CD4-positive, CD25-positive, alpha-beta regulatory T cell (primary cell): ENCODE results near the gene UNC13A. TPM values are rescaled to one million over a fixed set of nuclear protein-coding genes. Genes with fewer than 3 reads are reported as not detected.
A peak's percentile ranks its signal among the peaks of the same experiment; 100 is the strongest.

Experiments
- ATAC-seq, 2 donors: fragments of 150-1000 bp; cut with Tn5 transposase; one replicate each; pipeline ENCODE4 v1.10.0; 2021; ENCODE audit warnings: low read depth in 2 of 2, moderate number of reproducible peaks in 2 of 2, moderate library complexity in 1 of 2
- DNase-seq, 3 donors: peaks; one replicate each; pipeline versions ENCODE4 v3.0.0 to v3.0.0-alpha.2; 2012 to 2022; ENCODE audit warnings: mixed read lengths in 1 of 3
- H3K27ac ChIP-seq: one replicate; pipeline ENCODE4 v1.7.0; 2013; ENCODE audit warnings: mild to moderate bottlenecking, low read length; ENCODE audit not compliant: insufficient read depth, poor library complexity, severe bottlenecking
- H3K27me3 ChIP-seq: one replicate; pipeline ENCODE4 v1.7.0; 2013; ENCODE audit warnings: low read length; ENCODE audit not compliant: control insufficient read depth, insufficient read depth
- H3K36me3 ChIP-seq: one replicate; pipeline ENCODE4 v1.7.0; 2013; ENCODE audit warnings: mild to moderate bottlenecking, low read length, moderate library complexity; ENCODE audit not compliant: control insufficient read depth, insufficient read depth
- H3K4me1 ChIP-seq: 2 replicates; pipeline ENCODE4 v1.7.0; 2013; ENCODE audit warnings: mild to moderate bottlenecking, low read length; ENCODE audit not compliant: insufficient read depth, control insufficient read depth, poor library complexity, severe bottlenecking
- H3K4me3 ChIP-seq: one replicate; pipeline ENCODE4 v1.7.0; 2013; ENCODE audit warnings: low read depth, mild to moderate bottlenecking, low read length, moderate library complexity
- H3K9me3 ChIP-seq, 2 experiments: 1 replicate in 1 of 2; 2 replicates in 1 of 2; pipeline ENCODE4 v1.7.0; 2013; ENCODE audit warnings: low read length in 2 of 2, mild to moderate bottlenecking in 1 of 2, moderate library complexity in 1 of 2; ENCODE audit not compliant: control insufficient read depth in 2 of 2
- H3K27ac Mint-ChIP-seq, 3 donors: one replicate each; pipeline ENCODE4 v1.8.0; 2020 to 2022; ENCODE audit warnings: mild to moderate bottlenecking in 3 of 3, mixed read lengths in 3 of 3, moderate library complexity in 2 of 3
- H3K27me3 Mint-ChIP-seq: one replicate; pipeline ENCODE4 v1.8.0; 2022; ENCODE audit warnings: mild to moderate bottlenecking, mixed read lengths
- H3K36me3 Mint-ChIP-seq: one replicate; pipeline ENCODE4 v1.8.0; 2020; ENCODE audit warnings: mixed read lengths
- H3K4me1 Mint-ChIP-seq, 4 donors: one replicate each; pipeline ENCODE4 v1.8.0; 2020 to 2022; ENCODE audit warnings: mixed read lengths in 4 of 4, mild to moderate bottlenecking in 1 of 4
- H3K4me3 Mint-ChIP-seq, 4 donors: one replicate each; pipeline ENCODE4 v1.8.0; 2020 to 2022; ENCODE audit warnings: mild to moderate bottlenecking in 4 of 4, mixed read lengths in 4 of 4, moderate library complexity in 3 of 4
- H3K9me3 Mint-ChIP-seq, 7 donors: one replicate each; pipeline ENCODE4 v1.8.0; 2020 to 2022; ENCODE audit warnings: mixed read lengths in 7 of 7, mild to moderate bottlenecking in 3 of 7, moderate library complexity in 2 of 7
- polyA plus RNA-seq, 4 donors: library from polyadenylated mRNA; unstranded; fragments of 300-500 nt; fragmentation: Illumina TruSeq; gene quantifications; one replicate each; pipeline ENCODE4 v1.2.3, GENCODE V29; 2021
- total RNA-seq: library from RNA; stranded (reverse); gene quantifications from one replicate; pipeline ENCODE4 v1.2.3, GENCODE V29; 2022

UNC13A gene
- total and polyA plus RNA-seq, 5 donors from 2014 or later, result not detected

DNA sequence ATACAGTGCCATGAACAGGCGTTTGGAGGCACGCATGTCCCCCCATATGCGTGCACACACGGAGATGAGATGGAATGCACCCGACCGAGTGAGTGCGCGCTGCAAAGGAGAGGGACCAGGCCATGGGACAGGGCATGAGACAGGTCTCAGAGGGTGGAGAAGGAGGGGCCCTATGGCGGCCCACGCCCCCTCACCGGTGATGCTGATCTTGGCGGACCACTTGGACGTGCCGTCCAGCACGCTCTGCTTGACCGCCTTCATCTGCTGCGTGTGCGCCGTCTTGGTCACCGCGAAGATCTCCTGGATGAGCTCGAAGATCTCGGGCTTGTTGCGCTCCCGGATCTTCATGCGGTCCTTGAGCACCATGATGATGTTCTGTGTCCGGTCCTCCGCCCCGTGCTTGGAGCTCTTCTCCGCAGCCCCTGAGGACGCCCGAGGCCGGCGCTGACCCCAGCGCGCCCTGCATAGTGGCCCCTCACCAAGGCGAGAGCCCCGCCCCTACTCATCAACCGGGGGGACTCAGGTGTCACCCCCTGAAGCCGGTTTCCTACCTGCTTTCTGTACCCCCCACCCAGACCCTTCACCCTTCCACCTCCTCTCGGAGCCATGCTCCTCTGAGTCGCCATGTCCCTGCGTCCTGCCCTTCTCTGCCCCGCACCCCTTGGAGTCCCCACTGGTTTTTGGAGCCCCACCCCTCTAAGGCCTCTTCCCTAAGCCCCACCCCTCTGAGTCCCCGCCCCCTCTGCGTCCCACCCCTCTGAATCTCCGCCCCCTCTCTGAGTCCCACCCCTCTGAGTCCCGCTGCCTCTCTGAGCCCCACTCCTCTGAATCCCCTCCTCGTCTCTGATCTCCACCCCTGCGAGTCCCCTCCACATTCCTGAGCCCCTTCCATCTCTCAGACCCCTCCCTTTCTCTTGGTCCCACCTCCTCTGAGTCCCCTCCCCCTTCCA lies 40.8 kb downstream of the UNC13A start:
- no peak overlapping the region for H3K27ac ChIP-seq
- no peaks in the 10 kb centered on the region for H3K4me1 Mint-ChIP-seq
- H3K9me3 Mint-ChIP-seq, result peaks cover 0 to 1% (median 0%) of the 10 kb centered on the region in 7 donors
- peaks cover 5% of the 10 kb centered on the region for H3K27me3 Mint-ChIP-seq
- H3K4me3 ChIP-seq, result no peak overlapping the region
- no peaks in the 10 kb centered on the region for H3K4me1 ChIP-seq
- ATAC-seq, result no peak
- H3K27me3 ChIP-seq, result no peaks in the 10 kb centered on the region
- no peak for DNase-seq
- H3K4me3 Mint-ChIP-seq, result no peak overlapping the region
- H3K9me3 ChIP-seq, result no peaks in the 10 kb centered on the region
- no peaks in the 10 kb centered on the region for H3K36me3 ChIP-seq
- peak overlapping the region in 1 of 3 donors; percentile 45 for H3K27ac Mint-ChIP-seq
- H3K36me3 Mint-ChIP-seq, result no peaks in the 10 kb centered on the region

DNA sequence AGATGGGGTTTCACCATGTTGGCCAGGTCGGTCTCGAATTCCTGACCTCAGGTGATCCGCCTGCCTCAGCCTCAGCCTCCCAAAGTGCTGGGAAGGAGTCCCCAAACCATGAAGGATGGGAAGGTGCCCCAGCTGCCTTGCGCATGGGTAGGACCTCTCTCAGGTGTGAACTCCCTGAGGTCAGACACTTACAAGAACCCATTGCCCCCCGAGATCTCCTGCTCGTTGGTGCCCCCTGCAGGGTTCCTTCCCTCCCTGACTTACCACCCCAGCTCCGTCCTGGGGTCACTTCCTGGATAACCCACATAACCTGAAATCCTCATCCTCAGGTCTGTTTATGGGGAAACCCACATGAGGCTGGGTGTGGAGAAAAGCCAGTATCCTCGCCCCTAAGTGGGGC lies 41.7 kb downstream of the UNC13A start:
- Mint-ChIP-seq H3K27me3 (peaks cover 5% of the 10 kb centered on the region), H3K9me3 (peaks cover 0 to 1% (median 0%) of the 10 kb centered on the region in 7 donors), H3K36me3 (no peaks in the 10 kb centered on the region)

GRCh38 chr19:17645339-17645963 lies 42.7 kb downstream of the UNC13A start:
- Mint-ChIP-seq H3K4me1 (no peaks in the 10 kb centered on the region), H3K27ac (no peak overlapping the region), H3K4me3 (no peak overlapping the region), H3K9me3 (no peaks in the 10 kb centered on the region), H3K27me3 (peaks cover 5% of the 10 kb centered on the region), H3K36me3 (no peaks in the 10 kb centered on the region)
- H3K36me3 ChIP-seq, result no peaks in the 10 kb centered on the region
- DNase-seq, result no peak
- no peaks in the 10 kb centered on the region for H3K4me1 ChIP-seq
- H3K27ac ChIP-seq, result no peak overlapping the region
- H3K9me3 ChIP-seq, result no peaks in the 10 kb centered on the region
- H3K27me3 ChIP-seq, result no peaks in the 10 kb centered on the region
- no peak overlapping the region for H3K4me3 ChIP-seq
- no peak for ATAC-seq

More for the DNA sequence above, 41.7 kb downstream of the UNC13A start:
- no peak overlapping the region for H3K4me3 ChIP-seq
- H3K27ac Mint-ChIP-seq, result no peak overlapping the region
- H3K27ac ChIP-seq, result no peak overlapping the region
- ATAC-seq (no peak), DNase-seq (no peak)
- H3K36me3 ChIP-seq, result no peaks in the 10 kb centered on the region
- H3K9me3 ChIP-seq, result no peaks in the 10 kb centered on the region
- no peaks in the 10 kb centered on the region for H3K4me1 Mint-ChIP-seq
- no peaks in the 10 kb centered on the region for H3K4me1 ChIP-seq
- H3K4me3 Mint-ChIP-seq, result no peak overlapping the region
- no peaks in the 10 kb centered on the region for H3K27me3 ChIP-seq

- no peak for ATAC-seq
Measured at GRCh38 chr19:17642656-17643055, 45.5 kb downstream of the UNC13A start.

DNA sequence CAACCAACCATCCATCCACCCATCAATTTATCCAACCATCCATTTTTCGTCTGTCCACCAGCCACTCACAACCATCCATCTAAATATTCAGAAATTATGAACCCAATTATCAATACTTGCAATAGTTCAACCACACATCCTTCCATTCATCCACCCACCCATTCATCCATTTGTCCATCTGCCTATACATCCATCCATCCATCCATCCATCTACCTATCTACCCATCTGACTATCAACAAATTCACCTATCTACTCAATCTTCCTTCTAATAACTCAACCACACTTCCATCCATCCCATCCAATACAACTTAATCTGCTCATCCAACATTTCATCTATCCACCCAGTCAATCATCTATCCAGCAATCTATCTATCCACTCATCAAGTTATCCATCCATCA lies 46.3 kb downstream of the UNC13A start:
- H3K9me3 Mint-ChIP-seq, result no peaks in the 10 kb centered on the region
- H3K9me3 ChIP-seq, result no peaks in the 10 kb centered on the region

More at GRCh38 chr19:17642656-17643055, 45.5 kb downstream of the UNC13A start:
- H3K27me3 Mint-ChIP-seq, result no peaks in the 10 kb centered on the region
- no peaks in the 10 kb centered on the region for H3K4me1 Mint-ChIP-seq
- Histone ChIP-seq H3K36me3 (no peaks in the 10 kb centered on the region), H3K27ac (no peak overlapping the region), H3K4me3 (no peak overlapping the region), H3K9me3 (no peaks in the 10 kb centered on the region), H3K27me3 (no peaks in the 10 kb centered on the region), H3K4me1 (no peaks in the 10 kb centered on the region)
- H3K36me3 Mint-ChIP-seq, result no peaks in the 10 kb centered on the region
- no peak for DNase-seq
- no peak overlapping the region for H3K27ac Mint-ChIP-seq
- no peak overlapping the region for H3K4me3 Mint-ChIP-seq
- no peaks in the 10 kb centered on the region for H3K9me3 Mint-ChIP-seq

GRCh38 chr19:17641181-17641580 lies 47.0 kb downstream of the UNC13A start:
- no peaks in the 10 kb centered on the region for H3K27me3 ChIP-seq
- no peaks in the 10 kb centered on the region for H3K4me1 ChIP-seq
- no peak for ATAC-seq

More for the DNA sequence above, 46.3 kb downstream of the UNC13A start:
- no peak overlapping the region for H3K4me3 Mint-ChIP-seq
- Histone ChIP-seq H3K4me3 (no peak overlapping the region), H3K27me3 (no peaks in the 10 kb centered on the region), H3K36me3 (no peaks in the 10 kb centered on the region), H3K27ac (no peak overlapping the region), H3K4me1 (no peaks in the 10 kb centered on the region)
- no peak overlapping the region for H3K27ac Mint-ChIP-seq
- ATAC-seq (no peak), DNase-seq (no peak)
- no peaks in the 10 kb centered on the region for H3K27me3 Mint-ChIP-seq
- no peaks in the 10 kb centered on the region for H3K36me3 Mint-ChIP-seq
- H3K4me1 Mint-ChIP-seq, result no peaks in the 10 kb centered on the region

GRCh38 chr19:17633700-17634099 lies 54.5 kb downstream of the UNC13A start:
- DNase-seq (no peak), ATAC-seq (no peak)
- Mint-ChIP-seq H3K9me3 (peaks cover 0 to 1% (median 0%) of the 10 kb centered on the region in 7 donors), H3K36me3 (no peaks in the 10 kb centered on the region), H3K4me1 (no peaks in the 10 kb centered on the region), H3K27me3 (peaks cover 4% of the 10 kb centered on the region), H3K4me3 (no peak overlapping the region), H3K27ac (no peak overlapping the region)
- no peak overlapping the region for H3K4me3 ChIP-seq
- no peaks in the 10 kb centered on the region for H3K4me1 ChIP-seq
- H3K27me3 ChIP-seq, result no peaks in the 10 kb centered on the region
- no peaks in the 10 kb centered on the region for H3K9me3 ChIP-seq
- H3K27ac ChIP-seq, result no peak overlapping the region
- H3K36me3 ChIP-seq, result no peaks in the 10 kb centered on the region

More at GRCh38 chr19:17641181-17641580, 47.0 kb downstream of the UNC13A start:
- Mint-ChIP-seq H3K9me3 (no peaks in the 10 kb centered on the region), H3K4me3 (no peak overlapping the region), H3K27me3 (no peaks in the 10 kb centered on the region), H3K36me3 (no peaks in the 10 kb centered on the region), H3K27ac (no peak overlapping the region), H3K4me1 (no peaks in the 10 kb centered on the region)
- H3K27ac ChIP-seq, result no peak overlapping the region
- H3K36me3 ChIP-seq, result no peaks in the 10 kb centered on the region
- no peak for DNase-seq
- no peaks in the 10 kb centered on the region for H3K9me3 ChIP-seq
- no peak overlapping the region for H3K4me3 ChIP-seq
